Cardiac septum (tissue), 1 donor: Measurements from ENCODE around the gene GADD45B. TPM values are rescaled to one million over a fixed set of nuclear protein-coding genes. Genes with fewer than 3 reads are reported as not detected.
"Not testable (repeated sequence)": the region's sequence is repeated elsewhere in the genome, so short reads cannot be mapped to it uniquely, and the experiment has no call there.

Source experiments
- DNase-seq: peaks from one replicate; pipeline ENCODE4 v3.0.0-alpha.2; 2020; ENCODE audit warnings: low spot score
- intact Hi-C: fragments of 100-400 bp; cut with DNase I; formaldehyde crosslinking; loops from one replicate; pipeline ENCODE4 v1.14.0; 2022
- total RNA-seq: library from RNA; stranded (reverse); fragmentation: NEBNext Ultra II Directional; extraction: Animal tissue kit (Norgen Biotek cat#: 25700); gene quantifications from one replicate; pipeline ENCODE4 v1.2.1, GENCODE V29; 2021
- donor health status: DM: no; HTN: no; CAD: no.

The GADD45B gene
- total RNA-seq, 1 donor from 2014 or later, result 54.4 TPM

DNA sequence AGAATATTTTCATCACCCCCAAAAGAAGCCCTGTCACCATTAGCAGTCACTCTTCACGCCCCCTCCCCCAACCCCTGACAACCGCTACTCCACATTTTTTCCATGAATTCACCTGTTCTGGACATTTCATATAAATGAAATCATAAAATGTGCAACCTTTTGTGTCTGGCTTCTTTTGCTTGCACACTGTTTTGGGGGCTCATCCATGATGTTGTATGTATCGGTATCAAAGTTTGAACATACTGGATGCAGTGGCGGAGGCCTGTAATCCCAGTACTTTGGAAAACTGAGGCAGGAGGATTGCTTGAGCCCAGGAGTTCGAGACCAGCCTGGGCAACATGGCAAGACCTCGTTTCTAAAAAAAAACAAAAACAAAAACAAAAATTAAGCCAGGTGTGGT lies 7.2 kb downstream of the GADD45B start:
- DNase-seq, result no peak
- intact Hi-C loops, result no loop called here

DNA sequence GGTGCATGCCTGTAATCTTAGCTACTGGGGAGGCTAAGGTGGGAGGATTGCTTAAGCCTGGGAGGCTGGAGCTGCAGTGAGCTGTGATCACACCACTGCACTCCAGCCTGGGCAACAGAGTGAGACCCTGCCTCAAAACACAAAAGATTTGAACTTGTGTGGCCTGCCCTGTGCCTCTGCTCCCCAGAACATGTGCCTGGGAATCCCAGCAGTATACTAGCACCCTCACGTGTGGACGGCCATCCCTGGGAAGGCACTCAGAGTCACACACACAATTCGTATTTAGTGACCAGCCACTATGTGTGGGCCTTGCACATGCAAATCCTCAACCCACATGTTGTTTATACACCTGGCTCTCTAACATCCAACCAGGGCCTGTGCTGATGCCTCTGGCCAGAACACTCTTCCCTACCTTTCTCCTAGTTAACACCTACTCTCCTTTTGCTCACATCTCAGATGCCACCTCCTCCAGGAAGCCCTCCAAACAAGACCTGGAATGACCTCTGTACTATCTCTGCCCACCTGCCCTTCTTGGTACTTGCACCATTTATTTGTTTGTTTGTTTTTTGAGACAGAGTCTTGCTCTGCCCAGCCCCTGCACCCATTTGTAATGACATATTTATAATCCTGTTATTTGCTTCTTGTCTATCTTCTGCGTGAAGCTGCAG lies 7.7 kb downstream of the GADD45B start:
- DNase-seq, result no peak
- intact Hi-C loops, result no loop called here

- no peak for DNase-seq
- intact Hi-C loops, result no loop called here
Observed at GRCh38 chr19:2484178-2484937, 8.4 kb downstream of the GADD45B start.

DNA sequence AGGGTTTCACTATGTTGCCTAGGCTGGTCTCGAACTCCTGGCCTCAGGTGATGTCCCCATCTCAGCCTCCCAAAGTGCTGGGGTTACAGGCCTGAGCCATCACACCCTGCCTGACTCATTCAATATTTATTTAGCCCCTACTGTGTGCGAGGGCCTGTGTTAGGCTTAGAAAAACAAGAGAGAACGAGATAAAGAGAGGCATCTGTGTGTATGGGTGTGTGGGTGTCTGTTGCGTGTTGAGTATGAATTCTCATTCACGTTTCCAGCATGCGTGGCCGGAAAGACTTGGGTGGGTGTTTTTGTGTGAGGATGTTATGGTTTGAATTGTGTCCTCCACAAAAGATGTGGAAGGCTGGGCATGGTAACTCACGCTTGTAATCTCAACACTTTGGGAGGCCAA lies 9.5 kb downstream of the GADD45B start:
- DNase-seq, result no peak
- intact Hi-C loops, result no loop called here

GRCh38 chr19:2487090-2487489 lies 11.2 kb downstream of the GADD45B start:
- intact Hi-C loops, result no loop called here
- no peak for DNase-seq

DNA sequence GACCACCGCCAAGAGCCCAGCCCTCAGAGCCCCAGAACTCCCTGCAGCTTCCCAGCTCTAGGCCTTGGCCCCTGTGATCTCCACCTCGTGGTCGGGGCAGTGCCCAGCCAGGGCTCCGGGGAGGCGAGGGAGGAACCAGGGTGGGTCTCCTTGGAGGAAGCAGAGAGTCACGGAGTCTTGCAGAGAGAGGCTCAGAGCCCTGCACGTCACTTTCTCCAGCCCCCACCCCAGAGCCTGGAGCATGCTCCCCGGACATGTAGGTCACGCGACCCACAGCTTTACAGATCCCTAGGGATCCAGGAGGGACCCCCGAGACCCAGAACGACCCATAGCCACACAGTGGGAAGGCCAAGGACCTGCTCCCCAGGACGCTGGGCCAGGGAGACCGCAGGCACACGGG lies 11.9 kb downstream of the GADD45B start:
- intact Hi-C loops, result no loop called here
- DNase-seq, result no peak

GRCh38 chr19:2488405-2488941 lies 12.5 kb downstream of the GADD45B start:
- no peak for DNase-seq
- intact Hi-C loops, result no loop called here

GRCh38 chr19:2488942-2489731 lies 13.2 kb downstream of the GADD45B start:
- DNase-seq, result peak; percentile 84
- intact Hi-C loops, result no loop called here

DNA sequence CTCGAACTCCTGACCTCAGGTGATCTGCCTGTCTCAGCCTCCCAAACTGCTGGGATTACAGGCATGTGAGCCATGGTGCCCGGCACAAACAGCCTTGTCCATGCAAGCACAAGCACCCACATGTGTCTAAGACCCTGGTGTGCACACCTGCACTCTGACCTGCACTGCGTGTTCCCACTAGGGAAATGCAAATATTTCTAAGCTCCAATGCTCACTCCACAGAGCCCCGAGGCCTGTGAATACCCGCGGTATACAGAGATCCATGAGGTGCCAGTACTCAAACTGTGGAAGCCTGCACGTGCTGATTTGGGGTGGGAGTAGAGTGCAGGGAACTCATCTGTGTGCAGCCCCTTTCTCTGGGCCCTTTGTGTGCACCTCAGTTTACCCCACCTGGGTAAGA lies 14.7 kb downstream of the GADD45B start:
- no peak for DNase-seq
- intact Hi-C loops, result no loop called here

GRCh38 chr19:2491130-2491801 lies 15.3 kb downstream of the GADD45B start:
- DNase-seq, result no peak
- intact Hi-C loops, result no loop called here

DNA sequence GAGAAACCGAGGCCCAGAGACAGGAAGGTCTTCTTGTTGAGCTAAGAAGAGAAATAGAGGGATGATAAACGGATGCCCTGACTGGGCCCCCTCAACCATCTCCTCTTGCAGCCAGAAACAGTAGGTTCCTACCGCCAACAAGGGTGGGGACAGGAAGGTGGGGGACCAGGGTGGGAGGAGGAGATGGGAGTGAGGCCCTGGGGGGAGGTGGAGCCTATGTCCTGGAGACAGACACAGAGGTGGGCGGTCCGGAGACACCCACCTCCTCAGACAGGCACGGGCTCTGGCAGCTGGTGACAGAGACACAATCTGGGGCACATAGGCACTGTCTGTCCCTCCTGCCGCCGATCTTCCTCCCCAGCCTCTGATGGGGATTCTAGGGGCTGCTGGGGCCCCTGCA lies 16.9 kb downstream of the GADD45B start:
- intact Hi-C loops, result no loop called here
- DNase-seq, result no peak

GRCh38 chr19:2493448-2493847 lies 17.5 kb downstream of the GADD45B start:
- DNase-seq, intact Hi-C loops: not testable (repeated sequence)

- intact Hi-C loops, result loop anchor here (2.0 kb wide), 1 partner anchor 17 kb away; the partner anchor contains the start of gene GADD45B
Observed at GRCh38 chr19:2494084-2494446, 18.1 kb downstream of the GADD45B start.

GRCh38 chr19:2494447-2495129 lies 18.7 kb downstream of the GADD45B start:
- intact Hi-C loops, result loop anchor here (1.0 to 2.0 kb wide), 2 partner anchors 18 to 46 kb away; partner anchors contain the start of gene GADD45B
- peak; percentile 90 for DNase-seq

More at GRCh38 chr19:2494084-2494446, 18.1 kb downstream of the GADD45B start:
- DNase-seq, result no peak

- DNase-seq, result peak; percentile 92
- intact Hi-C loops, result loop anchor here (1.0 to 2.0 kb wide), 2 partner anchors 18 to 45 kb away; partner anchors contain the start of gene GADD45B
Observed at GRCh38 chr19:2495130-2495641, 19.3 kb downstream of the GADD45B start.

DNA sequence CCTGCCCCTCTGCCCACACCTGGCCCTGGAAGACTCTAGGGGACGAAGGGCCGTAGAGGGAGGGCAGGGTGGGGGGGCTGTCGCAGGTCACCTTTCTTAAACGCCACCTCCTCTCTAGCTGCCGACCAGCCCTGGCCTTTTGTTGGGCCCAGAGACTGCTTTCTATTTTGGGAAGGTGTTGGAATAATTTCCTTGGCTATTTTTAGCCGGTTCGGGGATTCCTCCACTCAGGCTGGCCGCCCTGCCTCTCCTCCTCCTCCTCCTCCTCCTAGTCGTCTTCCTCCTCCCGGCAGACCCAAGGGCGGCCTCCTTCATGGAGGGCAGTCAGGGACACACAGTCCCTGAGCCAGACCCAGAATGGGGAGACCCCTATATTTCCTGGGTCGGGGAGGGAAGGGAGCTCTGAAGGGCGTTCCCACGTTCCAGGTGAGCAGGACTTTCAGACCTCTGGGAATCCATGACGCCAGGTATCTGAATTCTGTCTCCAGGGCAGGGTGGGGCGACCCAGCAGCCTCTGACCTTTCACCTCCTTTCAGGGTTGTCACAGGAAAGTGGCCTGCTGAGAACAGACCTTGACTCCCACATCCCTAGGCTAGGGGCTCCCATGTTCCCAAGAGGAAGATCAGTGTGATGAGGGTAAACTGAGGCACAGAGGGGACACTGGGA lies 19.9 kb downstream of the GADD45B start:
- intact Hi-C loops, result loop anchor here (1.0 to 2.0 kb wide), 2 partner anchors 19 to 45 kb away; partner anchors contain the start of gene GADD45B
- DNase-seq, result peak; percentile 84

- intact Hi-C loops, result no loop called here
- no peak for DNase-seq
Observed at GRCh38 chr19:2497186-2497585, 21.3 kb downstream of the GADD45B start.

DNA sequence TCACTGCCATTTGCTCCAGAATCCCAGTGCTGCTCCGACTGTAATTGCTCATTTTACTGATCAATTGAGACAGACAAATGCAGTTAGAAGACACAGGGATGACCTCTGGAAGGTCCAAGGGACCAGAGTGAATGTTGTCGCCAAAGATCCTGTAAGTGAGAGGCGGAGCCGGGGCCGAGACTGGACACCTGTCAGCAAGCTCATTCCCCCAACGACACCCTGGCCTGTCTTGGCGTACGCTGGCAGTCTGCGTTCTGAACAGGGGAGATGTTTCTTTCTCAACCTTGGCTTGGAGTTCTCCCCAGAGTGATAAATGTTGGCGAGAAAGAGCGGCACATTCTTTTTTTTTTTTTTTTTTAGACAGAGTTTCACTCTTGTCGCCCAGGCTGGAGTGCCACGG lies 24.2 kb downstream of the GADD45B start:
- no peak for DNase-seq
- intact Hi-C loops, result no loop called here
